Endothelial cell of umbilical vein (primary cell): ENCODE data around the gene DOCK4.

Experiments
- EZH2 ChIP-seq: IDR thresholded peaks from 2 replicates; pipeline ENCODE4 v1.6.1; 2012; ENCODE audit warnings: borderline replicate concordance, low read depth, mild to moderate bottlenecking, moderate library complexity, low read length, inconsistent platforms; ENCODE audit not compliant: severe bottlenecking
- FOS ChIP-seq: IDR thresholded peaks from 2 replicates; pipeline ENCODE4 v1.6.1; 2011; ENCODE audit warnings: mild to moderate bottlenecking, low read length, moderate library complexity, borderline replicate concordance; ENCODE audit not compliant: insufficient read depth
- GATA2 ChIP-seq: IDR thresholded peaks from 2 replicates; pipeline ENCODE4 v1.7.0; 2011; ENCODE audit warnings: low read depth, mild to moderate bottlenecking, moderate library complexity, mixed read lengths, low read length; ENCODE audit not compliant: insufficient read length, insufficient read depth
- JUN ChIP-seq: IDR thresholded peaks from 2 replicates; pipeline ENCODE4 v1.6.1; 2011; ENCODE audit warnings: borderline replicate concordance, low read depth; ENCODE audit not compliant: insufficient read length, insufficient read depth
- MYC ChIP-seq: IDR thresholded peaks from one replicate; pipeline ENCODE4 v1.6.1; 2011; ENCODE audit warnings: mild to moderate bottlenecking, low read depth, low read length
- POLR2A ChIP-seq: IDR thresholded peaks from 2 replicates; pipeline ENCODE4 v1.6.1; 2012; ENCODE audit warnings: low read depth, mild to moderate bottlenecking, control low read depth, low read length
- POLR2AphosphoS5 ChIP-seq: IDR thresholded peaks from 2 replicates; pipeline ENCODE4 v1.6.1; 2012; ENCODE audit warnings: low read depth, mild to moderate bottlenecking, control low read depth, low read length, moderate library complexity; ENCODE audit not compliant: insufficient read depth
- TF ChIP-seq, protein P1 (sequence below), 2 donors: IDR thresholded peaks; 1 replicate in 1 of 2; 2 replicates in 1 of 2; pipeline ENCODE4 v1.5.1; 2011; ENCODE audit warnings: low read length in 2 of 2, mild to moderate bottlenecking in 2 of 2, moderate library complexity in 2 of 2, control low read depth in 1 of 2, inconsistent platforms in 1 of 2, low read depth in 1 of 2; ENCODE audit not compliant: insufficient read depth in 1 of 2; ENCODE audit errors: extremely low read depth in 1 of 2
- TF ChIP-seq, protein P2 (sequence below): IDR thresholded peaks from 2 replicates; pipeline ENCODE4 v1.6.1; 2011; ENCODE audit not compliant: insufficient read depth, insufficient read length

DNA sequence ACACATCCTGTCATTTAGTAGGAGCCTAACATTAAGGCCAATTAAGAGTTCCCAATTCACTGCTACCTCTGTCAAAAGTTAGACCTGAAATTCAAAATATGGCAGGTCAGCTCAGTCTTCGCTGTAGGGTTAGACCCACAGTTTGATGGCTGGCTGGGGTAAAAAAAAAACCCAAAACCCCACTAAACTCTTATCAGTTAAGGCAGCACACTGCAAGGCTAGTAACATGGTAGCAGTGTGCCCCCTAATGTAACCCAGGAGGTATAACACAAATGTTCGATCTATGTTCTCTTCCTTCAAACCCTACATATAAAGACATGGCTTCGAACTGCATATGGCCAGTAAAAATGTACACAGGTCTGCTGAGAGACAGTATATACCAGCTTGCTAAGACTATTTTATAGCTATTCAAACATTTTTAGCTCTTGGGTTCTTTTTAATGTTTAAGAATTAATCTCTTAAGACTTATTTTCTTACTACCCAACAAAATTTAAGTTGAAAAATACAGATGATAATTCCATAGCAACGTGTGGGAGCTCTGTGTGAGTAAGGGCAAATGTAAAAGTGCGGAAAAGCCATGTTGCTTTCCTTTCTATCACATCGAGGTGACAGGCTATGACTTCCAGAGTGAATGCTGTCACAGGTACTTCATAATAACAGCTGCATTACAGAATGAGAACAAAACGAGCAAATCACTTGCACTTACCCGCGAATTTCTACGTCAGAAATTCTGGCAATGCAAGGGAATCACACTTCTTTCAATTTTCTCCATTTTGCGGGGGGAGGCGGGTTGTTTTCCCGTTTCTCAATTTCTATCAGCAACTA is 475.5 kb downstream of the DOCK4 start:
- TF ChIP-seq, protein P1, sequence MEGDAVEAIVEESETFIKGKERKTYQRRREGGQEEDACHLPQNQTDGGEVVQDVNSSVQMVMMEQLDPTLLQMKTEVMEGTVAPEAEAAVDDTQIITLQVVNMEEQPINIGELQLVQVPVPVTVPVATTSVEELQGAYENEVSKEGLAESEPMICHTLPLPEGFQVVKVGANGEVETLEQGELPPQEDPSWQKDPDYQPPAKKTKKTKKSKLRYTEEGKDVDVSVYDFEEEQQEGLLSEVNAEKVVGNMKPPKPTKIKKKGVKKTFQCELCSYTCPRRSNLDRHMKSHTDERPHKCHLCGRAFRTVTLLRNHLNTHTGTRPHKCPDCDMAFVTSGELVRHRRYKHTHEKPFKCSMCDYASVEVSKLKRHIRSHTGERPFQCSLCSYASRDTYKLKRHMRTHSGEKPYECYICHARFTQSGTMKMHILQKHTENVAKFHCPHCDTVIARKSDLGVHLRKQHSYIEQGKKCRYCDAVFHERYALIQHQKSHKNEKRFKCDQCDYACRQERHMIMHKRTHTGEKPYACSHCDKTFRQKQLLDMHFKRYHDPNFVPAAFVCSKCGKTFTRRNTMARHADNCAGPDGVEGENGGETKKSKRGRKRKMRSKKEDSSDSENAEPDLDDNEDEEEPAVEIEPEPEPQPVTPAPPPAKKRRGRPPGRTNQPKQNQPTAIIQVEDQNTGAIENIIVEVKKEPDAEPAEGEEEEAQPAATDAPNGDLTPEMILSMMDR (IDR thresholded peaks at IDR 0.05; ENCODE audit: extremely low read depth in 1 of 2, insufficient read depth in 1 of 2, low read depth in 1 of 2, low read length in 2 of 2), result peak in 1 of 2 donors; percentile 20
- no peak for TF ChIP-seq EZH2
- TF ChIP-seq GATA2, result no peak
- no peak for TF ChIP-seq POLR2A
- TF ChIP-seq FOS, result no peak
- no peak for TF ChIP-seq POLR2AphosphoS5
- TF ChIP-seq, protein P2, sequence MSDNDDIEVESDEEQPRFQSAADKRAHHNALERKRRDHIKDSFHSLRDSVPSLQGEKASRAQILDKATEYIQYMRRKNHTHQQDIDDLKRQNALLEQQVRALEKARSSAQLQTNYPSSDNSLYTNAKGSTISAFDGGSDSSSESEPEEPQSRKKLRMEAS, result no peak
- no peak for TF ChIP-seq JUN
- no peak for TF ChIP-seq MYC
